OCI-LY3 (cell line): Measurements from ENCODE around the gene EPS8L1.

Experiments used
- H2AFZ ChIP-seq: fragments of 200-600, 300-600 bp; shearing (Covaris generic); 2 replicates; pipeline ENCODE4 v1.6.0; 2014; ENCODE audit warnings: antibody characterized with exemption, low read depth, low read length
- H3K27ac ChIP-seq: fragments of 200-600, 300-600 bp; sonication (generic); 2 replicates; pipeline ENCODE4 v1.5.1; 2014; ENCODE audit warnings: mild to moderate bottlenecking, low read length, moderate library complexity, mixed read lengths
- H3K27me3 ChIP-seq: fragments of 200-600, 300-600 bp; sonication (generic); 2 replicates; pipeline ENCODE4 v1.6.1; 2014; ENCODE audit warnings: low read depth, low read length, mixed read lengths
- H3K36me3 ChIP-seq: fragments of 200-600, 300-600 bp; sonication (generic); replicated peaks from 2 replicates; pipeline ENCODE3; 2014; ENCODE audit warnings: low read depth, low read length, mixed read lengths
- H3K4me1 ChIP-seq: fragments of 300-600, 200-600 bp; sonication (generic); 2 replicates; pipeline ENCODE4 v1.6.1; 2014; ENCODE audit warnings: low read length, mixed read lengths
- H3K4me2 ChIP-seq: fragments of 200-600, 300-600 bp; sonication (generic); 2 replicates; pipeline ENCODE4 v1.6.1; 2014; ENCODE audit warnings: low read length, mixed read lengths
- H3K4me3 ChIP-seq: fragments of 300-600, 200-600 bp; sonication (generic); 2 replicates; pipeline ENCODE4 v1.5.1; 2014; ENCODE audit warnings: antibody characterized with exemption, mild to moderate bottlenecking, low read length, moderate library complexity
- H3K79me2 ChIP-seq: fragments of 300-600, 200-600 bp; shearing (Covaris generic); 2 replicates; pipeline ENCODE4 v1.6.1; 2014; ENCODE audit warnings: mild to moderate bottlenecking, low read length, mixed read lengths
- H3K9ac ChIP-seq: fragments of 300-600, 200-600 bp; shearing (Covaris generic); 2 replicates; pipeline ENCODE4 v1.6.0; 2014; ENCODE audit warnings: mild to moderate bottlenecking, low read length, moderate library complexity
- H3K9me3 ChIP-seq: fragments of 200-600, 300-600 bp; shearing (Covaris generic); 2 replicates; pipeline ENCODE4 v1.6.1; 2014; ENCODE audit warnings: low read length, mixed read lengths; ENCODE audit not compliant: insufficient read depth
- H4K20me1 ChIP-seq: fragments of 200-600, 300-600 bp; sonication (generic); 2 replicates; pipeline ENCODE4 v1.6.1; 2016; ENCODE audit warnings: low read length, mixed read lengths; ENCODE audit not compliant: insufficient read depth
- EZH2phosphoT487 ChIP-seq: fragments of 200-600 bp; shearing (Covaris generic); IDR thresholded peaks from 2 replicates; pipeline ENCODE4 v1.6.1; 2018; ENCODE audit warnings: antibody characterized with exemption, mixed run types, low read depth
- TF ChIP-seq, protein P1 (sequence below): fragments of 200-600, 300-600 bp; sonication (generic); IDR thresholded peaks from 2 replicates; pipeline ENCODE4 v1.5.1; 2014; ENCODE audit warnings: antibody characterized with exemption, low read length, low read depth

The EPS8L1 gene

DNA sequence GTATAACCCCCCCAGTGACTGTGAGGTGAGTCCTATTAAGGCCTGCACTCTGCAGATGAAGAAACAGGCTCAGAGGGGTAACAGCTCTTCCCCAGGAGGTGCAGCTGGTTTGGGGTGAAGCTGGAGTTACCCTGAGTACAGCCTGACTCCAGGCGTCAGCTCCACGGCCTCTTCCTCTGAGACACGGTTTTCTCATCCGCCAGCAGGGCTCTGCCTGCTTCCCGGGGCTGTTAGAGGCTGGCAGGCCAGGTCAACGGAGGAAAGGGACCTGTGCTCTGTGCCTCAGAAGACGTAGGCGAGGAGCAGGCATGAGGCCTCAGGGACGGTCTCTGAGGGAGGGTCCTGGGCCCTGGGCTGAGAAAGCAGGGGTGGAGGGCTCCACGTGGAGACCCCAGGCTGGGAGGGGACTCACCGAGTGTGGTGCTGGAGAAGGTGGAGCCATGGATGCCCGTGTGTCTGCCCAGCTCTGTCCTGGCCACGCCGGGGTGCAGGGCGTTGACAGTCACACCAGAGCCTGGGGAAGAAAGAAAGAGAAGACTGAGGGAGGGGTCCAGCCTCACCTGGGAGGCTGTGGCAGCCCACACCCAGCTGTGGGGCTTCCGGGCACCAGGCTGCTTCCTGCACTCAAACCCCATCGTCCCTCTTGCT lies 28.6 kb upstream of the EPS8L1 start:
- Histone ChIP-seq H3K36me3 (peaks cover 75% of the 10 kb centered on the region), H2AFZ (no peak overlapping the region), H4K20me1 (peaks cover 21% of the 10 kb centered on the region), H3K4me3 (no peak overlapping the region), H3K9ac (no peak overlapping the region), H3K27ac (no peak overlapping the region), H3K79me2 (peaks cover 10% of the 10 kb centered on the region; the same call in 1 of the 2 replicates), H3K4me2 (no peak overlapping the region), H3K9me3 (no peaks in the 10 kb centered on the region), H3K4me1 (no peaks in the 10 kb centered on the region), H3K27me3 (no peaks in the 10 kb centered on the region)
- TF ChIP-seq EZH2phosphoT487, result no peak
- TF ChIP-seq, protein P1, sequence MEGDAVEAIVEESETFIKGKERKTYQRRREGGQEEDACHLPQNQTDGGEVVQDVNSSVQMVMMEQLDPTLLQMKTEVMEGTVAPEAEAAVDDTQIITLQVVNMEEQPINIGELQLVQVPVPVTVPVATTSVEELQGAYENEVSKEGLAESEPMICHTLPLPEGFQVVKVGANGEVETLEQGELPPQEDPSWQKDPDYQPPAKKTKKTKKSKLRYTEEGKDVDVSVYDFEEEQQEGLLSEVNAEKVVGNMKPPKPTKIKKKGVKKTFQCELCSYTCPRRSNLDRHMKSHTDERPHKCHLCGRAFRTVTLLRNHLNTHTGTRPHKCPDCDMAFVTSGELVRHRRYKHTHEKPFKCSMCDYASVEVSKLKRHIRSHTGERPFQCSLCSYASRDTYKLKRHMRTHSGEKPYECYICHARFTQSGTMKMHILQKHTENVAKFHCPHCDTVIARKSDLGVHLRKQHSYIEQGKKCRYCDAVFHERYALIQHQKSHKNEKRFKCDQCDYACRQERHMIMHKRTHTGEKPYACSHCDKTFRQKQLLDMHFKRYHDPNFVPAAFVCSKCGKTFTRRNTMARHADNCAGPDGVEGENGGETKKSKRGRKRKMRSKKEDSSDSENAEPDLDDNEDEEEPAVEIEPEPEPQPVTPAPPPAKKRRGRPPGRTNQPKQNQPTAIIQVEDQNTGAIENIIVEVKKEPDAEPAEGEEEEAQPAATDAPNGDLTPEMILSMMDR, result no peak

DNA sequence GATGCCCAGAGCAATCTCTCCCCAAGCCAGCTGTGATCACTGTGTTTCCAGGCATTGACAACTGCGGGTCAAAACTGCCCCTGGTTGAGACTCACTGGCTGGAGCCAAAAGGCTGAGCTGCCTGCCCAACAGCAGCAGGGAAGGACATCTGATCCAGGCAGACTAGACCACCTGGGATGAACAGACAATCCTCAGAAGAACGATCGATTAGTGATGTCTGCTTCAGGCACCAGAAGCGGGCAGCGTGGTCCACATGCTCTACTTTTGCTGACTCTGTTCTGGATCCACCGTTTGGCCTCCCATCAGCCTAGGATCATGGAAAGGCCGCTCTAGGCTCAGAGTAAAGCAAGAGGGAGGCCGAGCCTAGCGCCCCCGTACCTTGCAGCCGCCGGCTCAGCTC lies 27.7 kb upstream of the EPS8L1 start:
- Histone ChIP-seq H3K27me3 (no peaks in the 10 kb centered on the region), H3K79me2 (peaks cover 7% of the 10 kb centered on the region; the same call in 1 of the 2 replicates)

DNA sequence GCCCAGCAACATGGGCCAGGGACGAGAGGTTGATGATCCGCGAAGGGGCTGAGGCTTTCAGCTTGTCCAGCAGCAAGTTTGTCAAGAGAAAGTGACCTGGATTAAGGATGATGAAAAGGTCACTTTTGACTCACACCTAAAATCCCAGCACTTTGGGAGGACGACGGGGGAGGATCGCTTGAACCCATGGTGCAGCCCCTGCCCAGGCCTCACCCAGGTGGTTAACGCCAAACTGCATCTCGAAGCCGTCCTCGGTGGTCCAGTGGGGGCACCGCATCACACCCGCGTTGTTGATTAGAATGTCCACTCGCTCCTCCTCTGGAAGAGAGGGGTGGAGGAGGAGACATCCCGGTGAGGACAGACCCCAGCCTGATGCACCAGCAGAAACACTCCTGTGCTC lies 27.2 kb upstream of the EPS8L1 start:
- no peak overlapping the region for H3K9ac ChIP-seq
- H3K27me3 ChIP-seq, result no peaks in the 10 kb centered on the region
- no peak overlapping the region for H3K27ac ChIP-seq
- H3K4me3 ChIP-seq, result no peak overlapping the region
- H3K4me2 ChIP-seq, result no peak overlapping the region
- peaks cover 19% of the 10 kb centered on the region for H4K20me1 ChIP-seq
- H3K36me3 ChIP-seq, result peaks cover 70% of the 10 kb centered on the region
- no peak overlapping the region for H2AFZ ChIP-seq
- peaks cover 7% of the 10 kb centered on the region; the same call in 1 of the 2 replicates for H3K79me2 ChIP-seq
- no peaks in the 10 kb centered on the region for H3K4me1 ChIP-seq
- H3K9me3 ChIP-seq, result no peaks in the 10 kb centered on the region
- TF ChIP-seq, protein P1, result no peak
- no peak for TF ChIP-seq EZH2phosphoT487

More for the DNA sequence above, 27.7 kb upstream of the EPS8L1 start:
- no peak overlapping the region for H3K4me2 ChIP-seq
- no peak overlapping the region for H3K9ac ChIP-seq
- peaks cover 19% of the 10 kb centered on the region for H4K20me1 ChIP-seq
- H3K4me1 ChIP-seq, result no peaks in the 10 kb centered on the region
- H3K36me3 ChIP-seq, result peaks cover 69% of the 10 kb centered on the region
- TF ChIP-seq EZH2phosphoT487, result no peak
- TF ChIP-seq, protein P1, result no peak
- no peak overlapping the region for H3K27ac ChIP-seq
- no peaks in the 10 kb centered on the region for H3K9me3 ChIP-seq
- no peak overlapping the region for H3K4me3 ChIP-seq
- H2AFZ ChIP-seq, result no peak overlapping the region

DNA sequence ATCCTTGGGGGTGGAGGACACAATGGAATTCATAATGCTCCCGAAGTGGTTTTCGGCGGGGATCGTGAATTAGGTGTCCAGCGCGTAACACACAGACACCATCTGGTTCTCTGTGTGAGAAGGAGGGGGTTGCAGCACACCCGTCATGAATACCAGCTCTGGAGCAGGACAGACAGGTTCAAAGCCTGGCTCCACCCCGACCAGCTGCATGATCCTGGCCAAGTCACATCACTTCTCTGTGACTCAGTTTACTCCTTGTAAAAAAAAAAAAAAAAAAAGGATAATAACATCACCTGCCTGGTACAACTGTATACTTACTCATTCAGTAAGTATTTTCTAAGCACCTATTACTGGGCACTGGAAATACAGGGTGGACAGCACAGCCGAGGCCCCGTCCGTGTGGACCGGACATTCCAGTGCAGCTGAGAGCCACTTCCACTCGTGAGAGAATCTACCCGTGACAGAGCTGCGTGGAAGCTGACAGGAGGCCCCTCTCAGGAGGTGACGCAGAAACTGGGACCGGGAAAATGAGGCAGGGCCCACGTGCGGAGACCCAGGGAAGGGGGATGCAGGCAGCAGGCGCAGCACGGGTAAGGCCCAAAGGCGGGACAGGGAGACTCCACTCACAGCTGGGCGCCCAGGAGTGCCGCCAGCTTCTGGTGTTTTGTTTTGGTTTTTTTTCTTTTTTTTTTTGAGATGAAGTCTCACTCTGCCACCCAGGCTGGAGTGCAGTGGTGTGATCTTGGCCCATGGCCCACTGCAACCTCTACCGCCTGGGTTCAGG lies 24.7 kb upstream of the EPS8L1 start:
- Histone ChIP-seq H3K36me3 (peaks cover 63% of the 10 kb centered on the region), H3K27me3 (no peaks in the 10 kb centered on the region), H2AFZ (no peak overlapping the region), H3K4me1 (no peaks in the 10 kb centered on the region), H3K79me2 (peaks cover 7% of the 10 kb centered on the region; the same call in 1 of the 2 replicates), H3K9ac (no peak overlapping the region), H3K4me3 (no peak overlapping the region), H4K20me1 (peaks cover 19% of the 10 kb centered on the region), H3K27ac (no peak overlapping the region), H3K4me2 (no peak overlapping the region), H3K9me3 (no peaks in the 10 kb centered on the region)
- TF ChIP-seq EZH2phosphoT487, result no peak
- TF ChIP-seq, protein P1, result no peak
